GM12878 (cell line): Measurements from ENCODE around the gene PDE6B. TPM values are rescaled to one million over a fixed set of nuclear protein-coding genes. Genes with fewer than 3 reads are reported as not detected.

Experiments
- ATF7 ChIP-seq: fragments of 450-650 bp; IDR thresholded peaks from 2 replicates; pipeline ENCODE4 v1.6.1; 2016; ENCODE audit warnings: low read depth, mild to moderate bottlenecking
- BCL11A ChIP-seq: IDR thresholded peaks from 2 replicates; pipeline ENCODE4 v1.6.1; 2011; ENCODE audit warnings: low read depth, low read length
- CBFB ChIP-seq: IDR thresholded peaks from 2 replicates; pipeline ENCODE4 v1.6.1; 2016; ENCODE audit warnings: antibody characterized with exemption, low read depth
- CREM ChIP-seq: IDR thresholded peaks from 2 replicates; pipeline ENCODE4 v1.6.1; 2014; ENCODE audit warnings: antibody characterized with exemption, low read depth
- E2F4 ChIP-seq: IDR thresholded peaks from 2 replicates; pipeline ENCODE4 v1.6.1; 2012; ENCODE audit warnings: low read depth, low read length, improper control_type of control experiment
- EGR1 ChIP-seq, 2 experiments: IDR thresholded peaks; 1 replicate in 1 of 2; 2 replicates in 1 of 2; pipeline ENCODE4 v1.6.1; 2011 to 2012; ENCODE audit warnings: low read depth in 2 of 2, low read length in 2 of 2, borderline replicate concordance in 1 of 2, mild to moderate bottlenecking in 1 of 2, moderate library complexity in 1 of 2
- GATAD2B ChIP-seq: fragments of 450-650 bp; conservative IDR thresholded peaks from 2 replicates; pipeline ENCODE4 v1.6.1; 2017; ENCODE audit warnings: low read depth, mild to moderate bottlenecking, moderate library complexity
- IKZF1 ChIP-seq: fragments of 450-650 bp; conservative IDR thresholded peaks from 2 replicates; pipeline ENCODE4 v1.6.1; 2017; ENCODE audit warnings: antibody characterized with exemption, mild to moderate bottlenecking
- MEF2B ChIP-seq: fragments of 450-650 bp; IDR thresholded peaks from 2 replicates; pipeline ENCODE4 v1.6.1; 2018; ENCODE audit warnings: mild to moderate bottlenecking, moderate library complexity; ENCODE audit not compliant: partially characterized antibody, poor library complexity, severe bottlenecking
- MLLT1 ChIP-seq: fragments of 450-650 bp; IDR thresholded peaks from 2 replicates; pipeline ENCODE4 v1.6.1; 2016; ENCODE audit warnings: mild to moderate bottlenecking
- MXI1 ChIP-seq: fragments of 150-350 bp; IDR thresholded peaks from 2 replicates; pipeline ENCODE4 v1.6.1; 2011; ENCODE audit warnings: low read depth, mild to moderate bottlenecking, inconsistent platforms, low read length, improper control_type of control experiment
- NBN ChIP-seq: fragments of 450-650 bp; IDR thresholded peaks from 2 replicates; pipeline ENCODE4 v1.6.1; 2016
- NR2C2 ChIP-seq: IDR thresholded peaks from 2 replicates; pipeline ENCODE4 v1.6.1; 2011; ENCODE audit warnings: borderline replicate concordance, low read depth; ENCODE audit not compliant: control insufficient read depth, insufficient read length
- PAX5 ChIP-seq: IDR thresholded peaks from 2 replicates; pipeline ENCODE4 v1.6.1; 2011; ENCODE audit warnings: low read depth, low read length, borderline replicate concordance
- POLR2AphosphoS2 ChIP-seq: IDR thresholded peaks from 2 replicates; pipeline ENCODE4 v1.6.1; 2011; ENCODE audit warnings: low read depth, mild to moderate bottlenecking, low read length, improper control_type of control experiment, moderate library complexity
- POLR2AphosphoS5 ChIP-seq: IDR thresholded peaks from 2 replicates; pipeline ENCODE4 v1.6.1; 2011; ENCODE audit warnings: mild to moderate bottlenecking, low read length, inconsistent platforms
- RELB ChIP-seq: fragments of 450-650 bp; IDR thresholded peaks from 2 replicates; pipeline ENCODE4 v1.6.1; 2017; ENCODE audit warnings: low read depth, mild to moderate bottlenecking, moderate library complexity
- SMARCA5 ChIP-seq: fragments of 450-650 bp; IDR thresholded peaks from 2 replicates; pipeline ENCODE4 v1.6.1; 2017; ENCODE audit warnings: mild to moderate bottlenecking
- TCF12 ChIP-seq: IDR thresholded peaks from 2 replicates; pipeline ENCODE4 v1.6.1; 2011; ENCODE audit warnings: low read depth, mild to moderate bottlenecking, low read length
- YY1 ChIP-seq: IDR thresholded peaks from 2 replicates; pipeline ENCODE4 v1.6.1; 2011; ENCODE audit warnings: low read depth, mild to moderate bottlenecking, low read length
- ZBTB4 ChIP-seq: fragments of 450-650 bp; formaldehyde crosslinking; IDR thresholded peaks from 2 replicates; pipeline ENCODE4 v1.4.0; 2022; ENCODE audit warnings: mild to moderate bottlenecking, moderate library complexity
- ZNF217 ChIP-seq: fragments of 450-650 bp; IDR thresholded peaks from 2 replicates; pipeline ENCODE4 v1.6.1; 2017; ENCODE audit warnings: antibody characterized with exemption, mild to moderate bottlenecking
- polyA plus RNA-seq, 11 experiments: library from polyadenylated mRNA; depleted of rRNA in 4 of 11; unstranded in 6 of 11; stranded (reverse) in 5 of 11; fragments of >200 nt; fragmentation: Nextera tagmentation in 4 of 11; fragmentation: Illumina TruSeq in 1 of 11; extraction: Ambion mirVana in 4 of 11; extraction: Trizol in 1 of 11; gene quantifications; 1 replicate in 1 of 11; 2 replicates in 10 of 11; pipeline versions ENCODE4 v1.2.1 to v1.2.3, GENCODE V29; 2011 to 2016; ENCODE audit warnings: inconsistent platforms in 2 of 11, missing spikeins in 2 of 11, low read depth in 1 of 11
- total RNA-seq, 4 experiments: library from RNA; depleted of rRNA in 3 of 4; stranded (reverse); fragments of >200 nt in 3 of 4; fragmentation: Illumina TruSeq in 1 of 4; extraction: Trizol in 1 of 4; gene quantifications; 2 replicates each; pipeline versions ENCODE4 v1.2.1 to v1.2.3, GENCODE V29; 2013 to 2021

Gene PDE6B
- total and polyA plus RNA-seq, 10 of the 15 experiments (the other 5 are each of a cell fraction or from before 2014, with no cell fraction given), result 2.6 to 6.4 (median 3.8) TPM

GRCh38 chr4:675980-676870 lies 50.9 kb downstream of the PDE6B start (continued):
- peak in 1 of 2 experiments; percentile 29; a peak in 1 of 3 replicates for TF ChIP-seq EGR1 (IDR thresholded peaks at IDR 0.05; ENCODE audit: borderline replicate concordance in 1 of 2, low read depth in 2 of 2, low read length in 2 of 2)
- TF ChIP-seq E2F4, result no peak
- TF ChIP-seq RELB, result peak; percentile 61; the same call in 1 of the 2 replicates
- 0 out of 2 replicates have a peak, but pooled peaks have one; percentile 62 for TF ChIP-seq NBN
- 0 out of 2 replicates have a peak, but pooled peaks have one; percentile 21 for TF ChIP-seq CBFB
- 0 out of 2 replicates have a peak, but pooled peaks have one; percentile 19 for TF ChIP-seq ATF7
- no peak for TF ChIP-seq POLR2AphosphoS2
- peak; percentile 33; the same call in 1 of the 2 replicates for TF ChIP-seq YY1
- 0 out of 2 replicates have a peak, but pooled peaks have one; percentile 32 for TF ChIP-seq SMARCA5
- 0 out of 2 replicates have a peak, but pooled peaks have one; percentile 32 for TF ChIP-seq MLLT1
- TF ChIP-seq GATAD2B, result no peak
- TF ChIP-seq MXI1, result 0 out of 2 replicates have a peak, but pooled peaks have one; percentile 7
- TF ChIP-seq ZNF217, result no peak
- 0 out of 2 replicates have a peak, but pooled peaks have one; percentile 50 for TF ChIP-seq ZBTB4
- TF ChIP-seq POLR2AphosphoS5, result peak; percentile 56
- 0 out of 2 replicates have a peak, but pooled peaks have one; percentile 12 for TF ChIP-seq PAX5
- TF ChIP-seq TCF12, result peak; percentile 94
- TF ChIP-seq BCL11A, result no peak
- peak; percentile 14; the same call in 1 of the 2 replicates for TF ChIP-seq IKZF1
- TF ChIP-seq NR2C2, result no peak
- peak; percentile 62 for TF ChIP-seq MEF2B
- 0 out of 2 replicates have a peak, but pooled peaks have one; percentile 11 for TF ChIP-seq CREM
